Neural cell (in vitro differentiated cells): Measurements from ENCODE around the gene SH3GL3.

Source experiments
- CTCF ChIP-seq: fragments of 450-650 bp; IDR thresholded peaks from 2 replicates; pipeline ENCODE4 v1.5.1; 2014; ENCODE audit warnings: antibody characterized with exemption, mild to moderate bottlenecking, moderate library complexity; ENCODE audit not compliant: poor library complexity, severe bottlenecking
- EZH2 ChIP-seq: fragments of 200-600, 300-800 bp; shearing (Covaris generic), sonication (generic); IDR thresholded peaks from 2 replicates; pipeline ENCODE4 v1.6.1; 2014; ENCODE audit warnings: antibody characterized with exemption, low read length, borderline replicate concordance, mild to moderate bottlenecking; ENCODE audit not compliant: insufficient read depth, poor library complexity, severe bottlenecking
- POLR2AphosphoS5 ChIP-seq: IDR thresholded peaks from 2 replicates; pipeline ENCODE4 v1.6.1; 2012
- RAD21 ChIP-seq: fragments of 450-650 bp; conservative IDR thresholded peaks from 2 replicates; pipeline ENCODE4 v1.6.1; 2014; ENCODE audit warnings: antibody characterized with exemption, mild to moderate bottlenecking, moderate library complexity

DNA sequence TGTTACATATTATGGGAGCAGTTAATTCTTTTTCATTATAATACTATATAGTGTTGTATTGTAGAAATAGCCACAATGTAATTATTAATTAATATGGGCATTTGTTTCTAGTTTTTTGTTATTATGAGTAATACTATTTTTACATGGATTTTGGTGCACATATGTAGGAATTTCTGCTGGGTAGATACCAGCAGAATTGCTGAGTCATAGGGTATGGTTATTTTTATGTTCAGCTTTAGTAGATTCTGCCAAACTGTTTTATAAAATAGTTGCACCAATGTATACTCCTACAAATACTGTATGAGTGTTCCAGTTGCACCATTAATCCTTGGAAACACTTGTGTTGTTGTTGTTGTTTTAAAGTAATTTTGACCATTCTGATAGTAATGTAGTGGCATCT lies 91.5 kb downstream of the SH3GL3 start:
- TF ChIP-seq CTCF (no peak), EZH2 (no peak), RAD21 (no peak), POLR2AphosphoS5 (no peak)
